GM12891 (cell line): ENCODE results near the gene FXN.

Experiments used
- POLR2A ChIP-seq: IDR thresholded peaks from 2 replicates; pipeline ENCODE4 v1.6.1; 2011; ENCODE audit warnings: low read depth, low read length, control low read depth
- POLR2AphosphoS5 ChIP-seq: IDR thresholded peaks from 2 replicates; pipeline ENCODE4 v1.6.1; 2011; ENCODE audit warnings: low read depth, low read length, control low read depth
- POU2F2 ChIP-seq: IDR thresholded peaks from 2 replicates; pipeline ENCODE4 v1.6.1; 2011; ENCODE audit warnings: low read depth, mild to moderate bottlenecking, control low read depth, low read length, moderate library complexity

DNA sequence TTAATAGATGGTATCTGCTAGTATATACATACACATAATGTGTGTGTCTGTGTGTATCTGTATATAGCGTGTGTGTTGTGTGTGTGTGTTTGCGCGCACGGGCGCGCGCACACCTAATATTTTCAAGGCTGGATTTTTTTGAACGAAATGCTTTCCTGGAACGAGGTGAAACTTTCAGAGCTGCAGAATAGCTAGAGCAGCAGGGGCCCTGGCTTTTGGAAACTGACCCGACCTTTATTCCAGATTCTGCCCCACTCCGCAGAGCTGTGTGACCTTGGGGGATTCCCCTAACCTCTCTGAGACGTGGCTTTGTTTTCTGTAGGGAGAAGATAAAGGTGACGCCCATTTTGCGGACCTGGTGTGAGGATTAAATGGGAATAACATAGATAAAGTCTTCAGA, 757 bp downstream of the FXN start:
- TF ChIP-seq POLR2A (no peak), POLR2AphosphoS5 (no peak), POU2F2 (no peak)
